ENCODE measurements around the gene ARL8B.

DNA sequence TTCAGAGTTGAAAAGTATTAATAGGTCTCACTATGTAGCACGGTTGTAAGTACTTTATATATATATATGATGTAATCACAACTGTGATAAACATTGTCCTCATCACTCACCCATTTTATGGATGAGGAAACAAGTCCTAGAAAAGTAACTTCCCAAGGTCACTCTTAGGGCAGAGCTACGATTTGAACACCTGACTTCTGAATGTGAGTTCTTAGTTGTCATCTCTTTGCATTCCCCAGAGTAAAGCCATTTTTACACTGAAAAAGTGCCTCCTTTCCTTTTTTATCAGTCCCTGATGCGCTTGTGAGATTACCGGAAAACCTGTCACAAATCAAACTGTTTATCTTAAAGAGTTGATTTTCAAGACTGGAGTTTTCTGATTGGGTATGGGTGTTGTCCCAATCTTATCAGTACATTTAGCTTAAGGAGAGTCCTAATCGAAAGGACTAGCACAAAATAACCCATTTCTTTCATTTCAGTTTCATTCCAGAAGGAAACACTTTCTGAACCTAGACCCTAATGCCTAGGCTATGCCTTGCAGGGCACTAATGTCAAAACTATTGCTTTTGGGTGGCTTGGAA, 63.1 kb downstream of the ARL8B start:
- TF ChIP-seq, protein P1, sequence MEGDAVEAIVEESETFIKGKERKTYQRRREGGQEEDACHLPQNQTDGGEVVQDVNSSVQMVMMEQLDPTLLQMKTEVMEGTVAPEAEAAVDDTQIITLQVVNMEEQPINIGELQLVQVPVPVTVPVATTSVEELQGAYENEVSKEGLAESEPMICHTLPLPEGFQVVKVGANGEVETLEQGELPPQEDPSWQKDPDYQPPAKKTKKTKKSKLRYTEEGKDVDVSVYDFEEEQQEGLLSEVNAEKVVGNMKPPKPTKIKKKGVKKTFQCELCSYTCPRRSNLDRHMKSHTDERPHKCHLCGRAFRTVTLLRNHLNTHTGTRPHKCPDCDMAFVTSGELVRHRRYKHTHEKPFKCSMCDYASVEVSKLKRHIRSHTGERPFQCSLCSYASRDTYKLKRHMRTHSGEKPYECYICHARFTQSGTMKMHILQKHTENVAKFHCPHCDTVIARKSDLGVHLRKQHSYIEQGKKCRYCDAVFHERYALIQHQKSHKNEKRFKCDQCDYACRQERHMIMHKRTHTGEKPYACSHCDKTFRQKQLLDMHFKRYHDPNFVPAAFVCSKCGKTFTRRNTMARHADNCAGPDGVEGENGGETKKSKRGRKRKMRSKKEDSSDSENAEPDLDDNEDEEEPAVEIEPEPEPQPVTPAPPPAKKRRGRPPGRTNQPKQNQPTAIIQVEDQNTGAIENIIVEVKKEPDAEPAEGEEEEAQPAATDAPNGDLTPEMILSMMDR (conservative IDR thresholded peaks at IDR 0.05 in 1 of 2, IDR thresholded peaks at IDR 0.05 in 1 of 2; ENCODE audit: low read depth in 1 of 2, low read length in 2 of 2) = no peak
- TF ChIP-seq EZH2 (IDR thresholded peaks at IDR 0.05; ENCODE audit: low read length, missing control alignments) = no peak

All from fibroblast of lung (primary cell).